ES-I3 (cell line): ENCODE data around the gene SRMS.
"Not testable (repeated sequence)": the region's sequence is repeated elsewhere in the genome, so short reads cannot be mapped to it uniquely, and the experiment has no call there.

ENCODE experiments used
- H3K36me3 ChIP-seq: 2 replicates; pipeline ENCODE4 v1.6.1; 2013; ENCODE audit warnings: mild to moderate bottlenecking, low read length, control low read depth, moderate library complexity; ENCODE audit not compliant: insufficient read depth
- H3K4me1 ChIP-seq: 2 replicates; pipeline ENCODE4 v1.6.1; 2013; ENCODE audit warnings: mild to moderate bottlenecking, control low read depth, low read length; ENCODE audit not compliant: insufficient read depth
- H3K9ac ChIP-seq: 2 replicates; pipeline ENCODE4 v1.6.1; 2013; ENCODE audit warnings: low read depth, mild to moderate bottlenecking, low read length, moderate library complexity
- H3K9me3 ChIP-seq: 2 replicates; pipeline ENCODE4 v1.6.1; 2013; ENCODE audit warnings: mild to moderate bottlenecking, low read length, moderate library complexity; ENCODE audit not compliant: control insufficient read depth, insufficient read depth

The SRMS gene

GRCh38 chr20:63564036-63564810, 16.7 kb upstream of the SRMS start:
- no peaks in the 10 kb centered on the region for H3K36me3 ChIP-seq
- no peaks in the 10 kb centered on the region for H3K4me1 ChIP-seq
- no peak overlapping the region for H3K9ac ChIP-seq
- H3K9me3 ChIP-seq: no peaks in the 10 kb centered on the region

- H3K4me1 ChIP-seq: no peaks in the 10 kb centered on the region
- no peaks in the 10 kb centered on the region for H3K36me3 ChIP-seq
- H3K9me3 ChIP-seq: no peaks in the 10 kb centered on the region
- H3K9ac ChIP-seq: no peak overlapping the region
These were observed 15.8 kb upstream of the SRMS start for GRCh38 chr20:63563225-63563935.

- H3K4me1 ChIP-seq: no peaks in the 10 kb centered on the region
- H3K36me3 ChIP-seq: no peaks in the 10 kb centered on the region
- no peaks in the 10 kb centered on the region for H3K9me3 ChIP-seq
- H3K9ac ChIP-seq: no peak overlapping the region
These were observed 15.1 kb upstream of the SRMS start for GRCh38 chr20:63562461-63563224.

- no peaks in the 10 kb centered on the region for H3K9me3 ChIP-seq
- no peak overlapping the region for H3K9ac ChIP-seq
- H3K36me3 ChIP-seq: no peaks in the 10 kb centered on the region
- no peaks in the 10 kb centered on the region for H3K4me1 ChIP-seq
These were observed 14.3 kb upstream of the SRMS start for GRCh38 chr20:63561624-63562396.

GRCh38 chr20:63560856-63561609, 13.5 kb upstream of the SRMS start:
- no peaks in the 10 kb centered on the region for H3K36me3 ChIP-seq
- no peaks in the 10 kb centered on the region for H3K9me3 ChIP-seq
- H3K4me1 ChIP-seq: no peaks in the 10 kb centered on the region
- no peak overlapping the region for H3K9ac ChIP-seq

- Histone ChIP-seq H3K9ac (no peak overlapping the region), H3K4me1 (no peaks in the 10 kb centered on the region), H3K9me3 (no peaks in the 10 kb centered on the region), H3K36me3 (no peaks in the 10 kb centered on the region)
These were observed 12.8 kb upstream of the SRMS start for GRCh38 chr20:63560333-63560805.

GRCh38 chr20:63559485-63560332, 12.2 kb upstream of the SRMS start:
- H3K9ac ChIP-seq, H3K4me1 ChIP-seq, H3K9me3 ChIP-seq, H3K36me3 ChIP-seq: not testable (repeated sequence)

GRCh38 chr20:63558804-63559484, 11.4 kb upstream of the SRMS start:
- Histone ChIP-seq H3K36me3 (no peaks in the 10 kb centered on the region), H3K4me1 (no peaks in the 10 kb centered on the region), H3K9me3 (no peaks in the 10 kb centered on the region), H3K9ac (no peak overlapping the region)

GRCh38 chr20:63557481-63557891, 9.9 kb upstream of the SRMS start:
- no peaks in the 10 kb centered on the region for H3K9me3 ChIP-seq
- peaks cover 6% of the 10 kb centered on the region; the same call in 1 of the 2 replicates for H3K4me1 ChIP-seq
- no peak overlapping the region for H3K9ac ChIP-seq
- no peaks in the 10 kb centered on the region for H3K36me3 ChIP-seq

GRCh38 chr20:63556873-63557478, 9.4 kb upstream of the SRMS start:
- Histone ChIP-seq H3K36me3 (no peaks in the 10 kb centered on the region), H3K9me3 (no peaks in the 10 kb centered on the region), H3K4me1 (peaks cover 7% of the 10 kb centered on the region; the same call in 1 of the 2 replicates), H3K9ac (no peak overlapping the region)

- Histone ChIP-seq H3K9me3 (no peaks in the 10 kb centered on the region), H3K9ac (no peak overlapping the region), H3K4me1 (peaks cover 7% of the 10 kb centered on the region; the same call in 1 of the 2 replicates), H3K36me3 (no peaks in the 10 kb centered on the region)
These were observed 8.3 kb upstream of the SRMS start for GRCh38 chr20:63555661-63556381.
